Type B pancreatic cell (in vitro differentiated cells): ENCODE results near the gene CYP24A1. TPM values are rescaled to one million over a fixed set of nuclear protein-coding genes. Genes with fewer than 3 reads are reported as not detected.

Experiments
- DNase-seq: peaks from one replicate; pipeline ENCODE4 v3.0.0; 2021; ENCODE audit warnings: mixed read lengths; ENCODE audit not compliant: unreplicated experiment; ENCODE audit errors: extremely low spot score
- H3K27ac Mint-ChIP-seq: 2 replicates; pipeline ENCODE4 v1.8.0; 2021; ENCODE audit warnings: mild to moderate bottlenecking, mixed read lengths
- H3K27me3 Mint-ChIP-seq: 2 replicates; pipeline ENCODE4 v1.8.0; 2021; ENCODE audit warnings: mixed read lengths
- H3K36me3 Mint-ChIP-seq: 2 replicates; pipeline ENCODE4 v1.8.0; 2021; ENCODE audit warnings: mixed read lengths
- H3K4me1 Mint-ChIP-seq: one replicate; pipeline ENCODE4 v1.8.0; 2021; ENCODE audit warnings: mixed read lengths; ENCODE audit not compliant: unreplicated experiment
- H3K4me3 Mint-ChIP-seq: 2 replicates; pipeline ENCODE4 v1.8.0; 2021; ENCODE audit warnings: mild to moderate bottlenecking, mixed read lengths
- H3K9me3 Mint-ChIP-seq: 2 replicates; pipeline ENCODE4 v1.8.0; 2021; ENCODE audit warnings: mixed read lengths
- total RNA-seq: library from RNA; stranded (reverse); gene quantifications from 2 replicates; pipeline ENCODE4 v1.2.1, GENCODE V29; 2021; ENCODE audit warnings: low replicate concordance
- TF ChIP-seq, protein P1 (sequence below): fragments of 200-600 bp; sonication (generic); conservative IDR thresholded peaks from 2 replicates; pipeline ENCODE4 v1.5.0; 2021; ENCODE audit warnings: antibody characterized with exemption, mild to moderate bottlenecking

The CYP24A1 gene
- total RNA-seq, 1 donor from 2014 or later, result 7.1 TPM

DNA sequence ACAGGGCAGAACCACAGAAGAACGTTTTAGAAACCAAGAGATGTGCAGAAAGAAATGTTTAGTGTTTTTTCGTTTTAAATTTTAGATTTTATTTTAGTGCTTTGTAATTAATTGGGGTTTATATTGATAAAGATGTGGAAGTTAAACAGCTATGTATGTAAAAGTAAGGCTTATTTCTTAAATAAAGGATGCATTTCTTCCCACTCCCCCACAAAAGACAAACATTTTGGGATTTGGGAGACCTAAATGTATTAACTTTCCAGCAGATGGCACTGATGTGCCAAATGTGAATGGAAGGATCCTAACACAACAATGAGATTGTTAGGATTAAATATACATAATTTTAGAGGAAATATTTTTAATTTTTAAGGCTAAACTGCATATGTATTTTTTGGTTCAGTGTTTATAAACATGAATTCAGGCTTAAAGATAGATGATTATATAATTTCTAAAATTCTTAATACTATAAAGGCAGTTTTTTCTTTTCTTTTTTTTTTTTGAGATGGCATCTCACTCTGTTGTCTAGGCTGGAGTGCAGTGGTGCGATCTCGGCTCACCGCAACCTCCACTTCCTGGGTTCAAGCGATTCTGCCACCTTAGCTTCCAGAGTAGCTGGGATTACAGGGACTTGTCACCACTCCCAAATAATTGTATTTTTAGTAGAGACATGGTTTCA is 46.1 kb upstream of the CYP24A1 start:
- no peaks in the 10 kb centered on the region for H3K27me3 Mint-ChIP-seq
- peaks cover 12% of the 10 kb centered on the region for H3K36me3 Mint-ChIP-seq
- TF ChIP-seq, protein P1, sequence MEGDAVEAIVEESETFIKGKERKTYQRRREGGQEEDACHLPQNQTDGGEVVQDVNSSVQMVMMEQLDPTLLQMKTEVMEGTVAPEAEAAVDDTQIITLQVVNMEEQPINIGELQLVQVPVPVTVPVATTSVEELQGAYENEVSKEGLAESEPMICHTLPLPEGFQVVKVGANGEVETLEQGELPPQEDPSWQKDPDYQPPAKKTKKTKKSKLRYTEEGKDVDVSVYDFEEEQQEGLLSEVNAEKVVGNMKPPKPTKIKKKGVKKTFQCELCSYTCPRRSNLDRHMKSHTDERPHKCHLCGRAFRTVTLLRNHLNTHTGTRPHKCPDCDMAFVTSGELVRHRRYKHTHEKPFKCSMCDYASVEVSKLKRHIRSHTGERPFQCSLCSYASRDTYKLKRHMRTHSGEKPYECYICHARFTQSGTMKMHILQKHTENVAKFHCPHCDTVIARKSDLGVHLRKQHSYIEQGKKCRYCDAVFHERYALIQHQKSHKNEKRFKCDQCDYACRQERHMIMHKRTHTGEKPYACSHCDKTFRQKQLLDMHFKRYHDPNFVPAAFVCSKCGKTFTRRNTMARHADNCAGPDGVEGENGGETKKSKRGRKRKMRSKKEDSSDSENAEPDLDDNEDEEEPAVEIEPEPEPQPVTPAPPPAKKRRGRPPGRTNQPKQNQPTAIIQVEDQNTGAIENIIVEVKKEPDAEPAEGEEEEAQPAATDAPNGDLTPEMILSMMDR, result peak; percentile 82
- no peak overlapping the region for H3K27ac Mint-ChIP-seq
- DNase-seq, result no peak
- H3K9me3 Mint-ChIP-seq, result no peaks in the 10 kb centered on the region
- peaks cover 11% of the 10 kb centered on the region for H3K4me1 Mint-ChIP-seq
- H3K4me3 Mint-ChIP-seq, result no peak overlapping the region

DNA sequence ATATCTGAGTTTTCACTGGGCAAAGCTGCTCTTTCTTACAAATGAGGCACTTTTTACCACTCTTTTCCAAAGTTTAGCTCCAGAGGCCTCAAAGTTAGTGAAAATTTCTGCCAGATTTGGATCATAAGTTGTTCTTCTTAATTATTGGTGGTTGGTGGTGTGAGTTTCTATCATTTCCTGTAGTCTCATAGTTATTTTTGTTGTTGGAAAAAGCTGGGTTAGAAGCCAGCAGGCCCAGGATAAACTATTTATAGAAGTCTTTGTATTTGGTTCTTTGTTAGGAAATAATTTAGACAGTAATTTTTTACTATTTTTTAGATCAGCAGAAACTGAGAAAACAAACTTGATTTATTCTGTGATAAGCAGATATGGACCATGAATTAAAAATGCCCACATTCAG is 44.7 kb upstream of the CYP24A1 start:
- peaks cover 11% of the 10 kb centered on the region for H3K4me1 Mint-ChIP-seq
- H3K4me3 Mint-ChIP-seq, result no peak overlapping the region
- H3K9me3 Mint-ChIP-seq, result no peaks in the 10 kb centered on the region
- no peak for DNase-seq
- TF ChIP-seq, protein P1, result no peak
- H3K36me3 Mint-ChIP-seq, result peaks cover 12% of the 10 kb centered on the region
- no peak overlapping the region for H3K27ac Mint-ChIP-seq
- H3K27me3 Mint-ChIP-seq, result no peaks in the 10 kb centered on the region

DNA sequence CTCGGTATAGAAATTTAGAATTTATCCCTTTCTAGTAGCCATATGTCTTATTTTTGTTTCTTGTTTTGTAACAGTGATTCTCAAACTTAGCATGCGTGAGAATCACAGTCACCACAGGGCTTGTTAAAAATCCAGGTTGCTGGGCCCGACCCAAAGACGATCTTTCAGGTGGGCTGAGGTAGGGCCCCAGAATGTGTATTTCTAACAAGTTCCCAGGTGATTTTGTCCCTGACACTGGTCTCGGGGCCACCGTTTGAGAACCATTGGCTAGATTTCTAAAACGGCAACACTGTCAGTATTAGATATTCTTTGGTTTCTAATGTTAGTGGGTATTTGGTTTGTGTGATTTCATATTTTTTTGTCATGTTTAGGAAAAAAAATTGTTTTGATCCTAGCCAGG is 44.0 kb upstream of the CYP24A1 start:
- H3K27ac Mint-ChIP-seq, result no peak overlapping the region
- no peak for DNase-seq
- TF ChIP-seq, protein P1, result no peak
- peaks cover 15% of the 10 kb centered on the region for H3K36me3 Mint-ChIP-seq
- no peaks in the 10 kb centered on the region for H3K27me3 Mint-ChIP-seq
- peaks cover 11% of the 10 kb centered on the region for H3K4me1 Mint-ChIP-seq
- H3K4me3 Mint-ChIP-seq, result no peak overlapping the region
- H3K9me3 Mint-ChIP-seq, result no peaks in the 10 kb centered on the region

DNA sequence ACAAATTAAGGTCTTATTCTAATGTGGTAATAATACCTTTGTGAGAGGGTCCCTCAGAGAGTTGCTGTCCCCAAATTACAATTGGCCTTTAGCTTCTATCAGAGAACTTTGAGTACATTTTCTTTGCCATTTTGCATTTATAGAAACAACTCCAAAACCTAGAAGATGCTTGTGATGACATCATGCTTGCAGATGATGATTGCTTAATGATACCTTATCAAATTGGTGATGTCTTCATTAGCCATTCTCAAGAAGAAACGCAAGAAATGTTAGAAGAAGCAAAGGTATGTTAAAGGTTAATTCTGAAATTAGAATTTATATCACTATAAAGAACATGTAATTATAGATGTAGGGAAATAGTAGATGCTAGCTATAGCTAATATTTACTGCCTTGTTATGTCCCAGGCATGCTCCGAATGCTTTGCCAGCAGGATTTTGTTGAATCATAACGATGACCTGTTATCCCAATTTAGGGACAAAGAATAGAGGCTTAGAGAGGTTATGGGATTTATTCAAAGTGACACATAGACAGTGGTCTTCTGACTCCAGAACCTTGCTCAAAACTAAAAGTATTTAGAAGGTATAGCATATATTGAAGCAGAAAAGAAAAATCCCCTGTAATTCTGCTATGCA is 41.5 kb upstream of the CYP24A1 start:
- no peak for DNase-seq
- peaks cover 29% of the 10 kb centered on the region for H3K36me3 Mint-ChIP-seq
- H3K27ac Mint-ChIP-seq, result no peak overlapping the region
- peaks cover 6% of the 10 kb centered on the region for H3K4me1 Mint-ChIP-seq
- TF ChIP-seq, protein P1, result no peak
- no peak overlapping the region for H3K4me3 Mint-ChIP-seq
- no peaks in the 10 kb centered on the region for H3K27me3 Mint-ChIP-seq
- H3K9me3 Mint-ChIP-seq, result no peaks in the 10 kb centered on the region

DNA sequence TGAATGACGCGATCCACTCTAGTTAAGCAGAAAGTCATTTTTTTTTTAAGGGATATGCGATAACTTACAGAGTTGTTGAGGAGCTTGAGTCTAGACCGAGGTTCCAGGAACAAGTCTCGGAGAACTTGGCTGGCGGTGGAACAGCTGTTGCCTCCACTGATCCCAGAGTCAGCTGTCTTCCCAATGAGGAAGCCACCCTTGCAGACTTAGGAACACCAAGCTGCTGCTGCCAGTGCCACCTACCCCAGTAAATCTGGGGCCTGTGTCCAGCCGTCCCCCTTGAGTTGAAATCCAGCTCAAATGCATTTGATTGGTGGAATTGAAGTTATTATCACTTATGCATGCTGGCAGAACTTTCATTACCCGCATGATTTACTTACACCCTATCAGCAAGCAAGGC is 40.8 kb upstream of the CYP24A1 start:
- Mint-ChIP-seq H3K9me3 (no peaks in the 10 kb centered on the region), H3K4me1 (peaks cover 11% of the 10 kb centered on the region), H3K36me3 (peaks cover 34% of the 10 kb centered on the region), H3K27me3 (no peaks in the 10 kb centered on the region), H3K4me3 (no peak overlapping the region), H3K27ac (no peak overlapping the region)
- TF ChIP-seq, protein P1, result no peak
- DNase-seq, result no peak
